ENCODE data around the gene TMEM204. TPM values are rescaled to one million over a fixed set of nuclear protein-coding genes. Genes with fewer than 3 reads are reported as not detected.

The TMEM204 gene
- polyA plus RNA-seq (2011; rRNA removed) (not detected in 2 replicates), polyA plus RNA-seq (2017; fragmentation: RNase III; extraction: RNeasy Plus Mini Kit Qiagen cat#74134 plus additional on column Dnase treatment) (not detected in 3 replicates), polyA minus RNA-seq (2011; rRNA and poly(A)+ RNA removed) (not detected in 2 replicates)
- not detected in 2 replicates for polyA plus RNA-seq (2012; cell fraction: cytosol; rRNA removed)
- 0.06 TPM in 1 of 2 replicates, not detected in the other for polyA plus RNA-seq (2012; cell fraction: nucleus; rRNA removed)

- TF ChIP-seq BHLHE40 (IDR thresholded peaks at IDR 0.05; ENCODE audit: low read depth, low read length) (no peak), SREBF2 (IDR thresholded peaks at IDR 0.05) (no peak), MYC (IDR thresholded peaks at IDR 0.05; ENCODE audit: borderline replicate concordance, low read length) (no peak), RNF2 (IDR thresholded peaks at IDR 0.05; ENCODE audit: borderline replicate concordance, low read depth) (no peak), KDM1A (IDR thresholded peaks at IDR 0.05; ENCODE audit: low read depth) (no peak), RCOR1 (IDR thresholded peaks at IDR 0.05; ENCODE audit: low read depth, low read length) (no peak), NPAS2 (CRISPR knock-in tag; IDR thresholded peaks at IDR 0.05; ENCODE audit: borderline replicate concordance) (no peak), PHF8 (IDR thresholded peaks at IDR 0.05; ENCODE audit: borderline replicate concordance, low read depth) (no peak), ZNF302 (CRISPR knock-in tag; IDR thresholded peaks at IDR 0.05) (no peak), KDM5A (IDR thresholded peaks at IDR 0.05) (no peak), POLR2AphosphoS2 (conservative IDR thresholded peaks at IDR 0.05; ENCODE audit: low read length) (no peak), HEYL (CRISPR knock-in tag; IDR thresholded peaks at IDR 0.05) (no peak), NR3C1 (IDR thresholded peaks at IDR 0.05) (no peak), POLR2A (IDR thresholded peaks at IDR 0.05; ENCODE audit: low read length) (no peak), RARB (CRISPR knock-in tag; IDR thresholded peaks at IDR 0.05) (no peak), HOXB13 (CRISPR knock-in tag; IDR thresholded peaks at IDR 0.05; ENCODE audit: low read depth) (no peak), JUN (IDR thresholded peaks at IDR 0.05) (no peak), CHD2 (IDR thresholded peaks at IDR 0.05; ENCODE audit: low read length, partially characterized antibody) (no peak), EP300 (IDR thresholded peaks at IDR 0.05) (no peak)
- ChIA-PET POLR2A (no interaction called here), CTCF (no interaction called here)
- WGBS (ENCODE audit: missing lambda C conversion rate) = 86% methylated on average over 25 of the region's 27 CpGs
- Histone ChIP-seq H3K4me2 (no peak within 1 kb of the TSS), H3K4me1 (no peaks in the 10 kb centered on the region), H3K27ac (no peak within 1 kb of the TSS), H3K9me3 (no peaks in the 10 kb centered on the region), H3K4me3 (no peak within 1 kb of the TSS)
- DNase-seq (ENCODE audit: low read depth in 1 of 2, low spot score in 1 of 2) (no peak), ATAC-seq (no peak), FAIRE-seq (no peak)
Measured at GRCh38 chr16:1533443-1533951, at the start of gene TMEM204. TSS of gene TMEM204 (plus strand) at chr16:1533666. CDS start at chr16:1534276, 610 bp downstream.

DNA sequence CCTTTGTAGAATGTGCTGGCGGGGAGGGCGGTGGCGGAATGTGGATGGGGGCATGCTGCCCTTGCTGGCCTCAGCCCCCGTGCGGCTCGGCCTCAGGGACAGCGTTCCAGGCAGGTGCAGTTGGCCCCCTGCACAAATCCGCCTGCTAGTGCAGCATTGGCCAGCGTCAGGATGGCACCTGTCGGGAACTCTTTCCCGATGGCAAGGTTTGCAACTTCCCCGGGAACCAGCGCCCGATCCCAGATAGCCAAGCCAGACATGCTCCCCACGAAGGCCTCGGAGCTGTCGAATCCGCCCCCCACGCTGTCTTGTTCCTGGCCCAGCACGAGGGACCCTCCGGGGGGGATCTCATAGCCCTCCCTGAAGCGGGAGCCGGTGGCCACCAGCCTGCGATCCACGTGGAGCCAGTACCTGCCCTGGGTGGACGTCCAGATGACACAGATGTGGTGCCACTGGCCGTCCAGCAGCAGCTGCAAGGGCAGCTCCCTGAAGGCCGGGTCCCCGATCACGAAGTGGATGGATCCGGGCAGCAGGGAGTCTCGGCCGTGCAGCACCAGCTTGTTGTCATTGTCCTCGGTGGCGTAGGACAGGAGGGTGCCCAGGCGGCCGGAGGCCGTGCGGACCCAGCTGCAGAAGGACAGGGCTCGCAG lies 47.5 kb upstream of the TMEM204 start:
- no peaks in the 10 kb centered on the region for H3K4me1 ChIP-seq
- DNase-seq (ENCODE audit: low read depth in 1 of 2, low spot score in 1 of 2) (no peak), ATAC-seq (no peak), FAIRE-seq (no peak)
- POLR2A ChIA-PET = no interaction called here
- no peak overlapping the region for H3K4me3 ChIP-seq
- CTCF ChIA-PET = interaction anchor here (1.1 kb wide), 1 partner anchor 9 kb away, joined by 3 read pairs; no protein-coding TSS in a partner anchor
- TF ChIP-seq ELK1 (IDR thresholded peaks at IDR 0.05; ENCODE audit: low read depth, low read length) = no peak
- no peak for TF ChIP-seq SREBF2 (IDR thresholded peaks at IDR 0.05)
- no peak for TF ChIP-seq MAFK (IDR thresholded peaks at IDR 0.05; ENCODE audit: partially characterized antibody)
- TF ChIP-seq ZNF302 (CRISPR knock-in tag; IDR thresholded peaks at IDR 0.05) = no peak
- no peak for TF ChIP-seq RNF2 (IDR thresholded peaks at IDR 0.05; ENCODE audit: borderline replicate concordance, low read depth)
- TF ChIP-seq FOSL2 (IDR thresholded peaks at IDR 0.05) = no peak
- TF ChIP-seq FOSL2 (CRISPR knock-in tag; IDR thresholded peaks at IDR 0.05) = no peak
- no peak for TF ChIP-seq CBX8 (IDR thresholded peaks at IDR 0.05)
- no peak for TF ChIP-seq POLR2A (IDR thresholded peaks at IDR 0.05; ENCODE audit: low read length)
- TF ChIP-seq ESRRA (IDR thresholded peaks at IDR 0.05; ENCODE audit: borderline replicate concordance, low read length) = no peak
- TF ChIP-seq HEYL (CRISPR knock-in tag; IDR thresholded peaks at IDR 0.05) = no peak
- TF ChIP-seq EHF (CRISPR knock-in tag; IDR thresholded peaks at IDR 0.05) = no peak
- no peak for TF ChIP-seq USF2 (IDR thresholded peaks at IDR 0.05)
- no peak for TF ChIP-seq CHD2 (IDR thresholded peaks at IDR 0.05; ENCODE audit: low read length, partially characterized antibody)
- no peak for TF ChIP-seq KDM5A (IDR thresholded peaks at IDR 0.05)
- TF ChIP-seq, protein P1, sequence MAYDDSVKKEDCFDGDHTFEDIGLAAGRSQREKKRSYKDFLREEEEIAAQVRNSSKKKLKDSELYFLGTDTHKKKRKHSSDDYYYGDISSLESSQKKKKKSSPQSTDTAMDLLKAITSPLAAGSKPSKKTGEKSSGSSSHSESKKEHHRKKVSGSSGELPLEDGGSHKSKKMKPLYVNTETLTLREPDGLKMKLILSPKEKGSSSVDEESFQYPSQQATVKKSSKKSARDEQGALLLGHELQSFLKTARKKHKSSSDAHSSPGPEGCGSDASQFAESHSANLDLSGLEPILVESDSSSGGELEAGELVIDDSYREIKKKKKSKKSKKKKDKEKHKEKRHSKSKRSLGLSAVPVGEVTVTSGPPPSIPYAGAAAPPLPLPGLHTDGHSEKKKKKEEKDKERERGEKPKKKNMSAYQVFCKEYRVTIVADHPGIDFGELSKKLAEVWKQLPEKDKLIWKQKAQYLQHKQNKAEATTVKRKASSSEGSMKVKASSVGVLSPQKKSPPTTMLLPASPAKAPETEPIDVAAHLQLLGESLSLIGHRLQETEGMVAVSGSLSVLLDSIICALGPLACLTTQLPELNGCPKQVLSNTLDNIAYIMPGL (CRISPR knock-in tag; IDR thresholded peaks at IDR 0.05; ENCODE audit: borderline replicate concordance) = no peak
- no peak for TF ChIP-seq CHD4 (IDR thresholded peaks at IDR 0.05; ENCODE audit: borderline replicate concordance)
- TF ChIP-seq FOXS1 (CRISPR knock-in tag; IDR thresholded peaks at IDR 0.05) = no peak
- no peak for TF ChIP-seq TP53 (CRISPR knock-in tag; IDR thresholded peaks at IDR 0.05)
- no peak for TF ChIP-seq E2F6 (IDR thresholded peaks at IDR 0.05; ENCODE audit: borderline replicate concordance, low read depth)
- H3K4me2 ChIP-seq = no peak overlapping the region
- WGBS (ENCODE audit: missing lambda C conversion rate) = 84% methylated on average over 31 of the region's 40 CpGs
- H3K9me3 ChIP-seq = no peaks in the 10 kb centered on the region
- H3K27ac ChIP-seq = no peak overlapping the region
